HG03571 (cell line): ENCODE measurements around the gene TAS2R38.

Experiments used
- ATAC-seq: cut with Tn5 transposase; IDR thresholded peaks from one replicate; pipeline ENCODE4 v1.9.1; 2021; ENCODE audit not compliant: unreplicated experiment

Gene TAS2R38

DNA sequence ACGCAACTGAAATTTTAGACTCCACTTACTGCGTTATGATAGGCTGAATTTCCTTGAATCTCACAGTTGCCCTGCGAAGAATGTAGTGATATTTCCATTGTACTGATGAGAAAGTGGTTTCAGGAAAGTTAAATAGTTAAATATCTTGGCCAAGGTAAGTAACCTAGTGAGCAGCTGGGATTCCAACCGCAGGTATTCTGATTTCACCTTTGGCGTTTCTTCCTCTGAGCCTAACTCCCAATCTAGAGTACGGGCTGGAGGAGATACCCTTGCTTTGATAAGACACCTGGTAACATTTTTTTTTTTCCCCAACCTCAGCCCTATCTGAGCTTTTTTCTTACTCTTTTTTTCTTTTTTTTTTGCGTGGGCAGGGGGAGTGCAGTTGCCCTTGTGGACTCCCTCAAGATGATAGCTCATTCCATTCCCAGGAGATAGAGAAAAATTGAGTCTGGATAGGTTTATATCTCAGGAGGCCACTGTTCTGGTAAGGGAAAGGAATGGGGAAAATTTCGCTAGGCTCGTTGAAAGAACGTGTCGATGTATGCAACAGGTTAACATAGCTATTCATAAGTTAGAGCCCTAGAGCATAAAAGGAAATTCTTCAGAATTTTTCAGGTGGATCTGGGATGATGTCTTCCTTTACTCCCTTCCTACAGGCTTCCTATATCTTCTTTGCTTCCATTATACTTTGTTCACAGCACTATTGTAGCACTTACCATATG is 3.1 kb upstream of the TAS2R38 start:
- no peak for ATAC-seq

DNA sequence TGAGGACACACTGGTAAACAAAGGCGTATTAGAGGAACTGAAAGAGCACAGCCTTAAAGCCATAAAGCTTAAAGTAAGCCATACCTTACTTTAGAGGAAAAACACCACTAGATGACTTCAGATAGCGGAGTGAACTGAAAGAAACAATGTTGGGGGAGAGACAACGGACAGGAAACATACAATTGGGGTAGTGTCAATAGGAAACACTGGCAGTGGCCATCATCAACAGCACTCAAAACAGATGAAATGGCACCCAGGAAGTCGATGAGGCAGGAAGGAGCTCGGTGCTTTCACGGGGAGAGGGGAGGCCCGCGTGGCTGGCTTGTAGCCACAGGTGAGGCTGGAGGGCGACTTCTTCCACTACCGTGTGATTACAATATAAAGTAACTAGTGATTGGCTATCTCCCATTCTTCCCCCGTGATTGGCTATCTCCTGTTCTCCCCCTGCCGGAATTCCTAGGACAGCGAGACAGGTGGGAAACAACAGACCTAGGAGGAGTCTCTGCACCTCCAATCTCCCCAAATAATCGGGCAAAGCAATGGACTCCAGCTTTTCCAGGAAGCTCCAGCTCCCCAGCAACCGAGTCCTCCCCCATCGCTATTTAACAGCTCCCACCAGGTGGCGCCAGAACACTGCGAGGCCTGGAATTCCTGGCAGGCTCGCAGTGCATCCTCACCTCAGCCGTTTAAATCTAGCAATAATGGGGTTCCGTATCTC is 2.4 kb upstream of the TAS2R38 start:
- peak; percentile 80 for ATAC-seq

DNA sequence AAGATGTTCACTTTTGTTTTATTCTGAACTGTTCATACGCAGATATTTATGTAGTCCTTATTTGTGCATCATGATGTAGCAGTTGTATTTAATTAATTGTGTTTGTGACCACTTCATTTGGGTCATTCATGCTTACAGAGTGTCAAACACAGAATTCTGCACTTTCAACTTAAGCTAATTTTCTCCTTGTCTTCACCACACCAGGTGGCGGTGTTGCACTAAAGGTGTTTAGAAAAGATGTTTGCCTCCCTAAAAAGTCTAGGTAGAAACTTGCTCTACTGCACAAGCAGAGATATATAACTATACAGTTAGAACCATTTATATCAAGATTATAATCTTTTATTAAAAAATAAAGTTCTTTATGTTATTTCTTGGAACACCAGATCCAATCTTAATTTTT is 1.3 kb upstream of the TAS2R38 start:
- ATAC-seq, result no peak

DNA sequence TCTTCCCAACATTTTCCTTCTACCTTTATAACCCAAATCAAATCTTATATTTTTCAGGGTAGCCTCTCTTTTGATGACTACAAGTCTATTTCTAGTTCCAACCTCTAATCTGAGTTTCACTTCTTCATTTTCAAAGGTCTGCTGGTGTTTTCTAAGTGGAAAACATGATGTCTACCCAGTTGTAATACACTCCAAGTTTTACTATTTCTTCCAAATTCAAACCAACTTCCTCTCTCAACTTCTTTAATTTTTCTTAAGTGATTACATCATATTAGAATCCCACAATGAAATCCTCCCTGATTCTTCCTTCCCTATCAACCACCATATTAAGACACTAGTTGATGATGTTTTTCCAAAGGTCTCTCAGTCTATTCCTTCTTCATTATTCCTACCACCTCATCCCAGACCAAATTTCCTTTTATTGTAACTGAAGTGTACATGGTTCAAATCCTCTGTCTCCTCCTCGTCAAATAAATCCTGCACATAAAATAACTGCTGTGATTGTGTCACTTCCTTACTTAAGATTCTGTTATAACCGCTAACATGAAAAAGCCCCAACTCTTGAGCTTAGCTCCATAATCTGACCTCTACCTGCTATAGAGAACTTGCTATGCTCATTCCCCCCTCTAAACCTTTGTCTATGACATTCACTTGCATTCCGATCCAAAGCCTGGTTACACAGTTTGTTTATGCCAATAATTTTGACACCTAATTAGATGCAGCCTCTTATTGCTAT is 12.7 kb downstream of the TAS2R38 start:
- peak; percentile 61 for ATAC-seq

DNA sequence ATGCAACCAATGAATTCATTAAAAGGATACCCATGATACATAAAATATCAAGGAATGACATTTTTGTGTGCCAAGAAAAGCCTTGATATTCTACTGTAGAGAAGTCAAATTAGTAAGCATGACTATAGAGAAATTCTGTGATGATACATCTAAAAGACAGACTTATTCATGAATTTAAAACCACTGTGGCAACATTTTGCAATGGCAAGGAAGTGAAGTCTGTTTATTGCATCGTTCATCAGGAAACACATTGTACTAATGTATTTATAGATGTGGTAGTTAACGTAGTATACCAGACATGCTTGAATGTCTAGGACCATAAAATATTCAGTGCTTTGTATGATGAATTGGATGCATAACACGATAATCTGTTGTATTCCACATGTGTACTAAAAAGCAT is 17.5 kb downstream of the TAS2R38 start:
- ATAC-seq, result no peak

DNA sequence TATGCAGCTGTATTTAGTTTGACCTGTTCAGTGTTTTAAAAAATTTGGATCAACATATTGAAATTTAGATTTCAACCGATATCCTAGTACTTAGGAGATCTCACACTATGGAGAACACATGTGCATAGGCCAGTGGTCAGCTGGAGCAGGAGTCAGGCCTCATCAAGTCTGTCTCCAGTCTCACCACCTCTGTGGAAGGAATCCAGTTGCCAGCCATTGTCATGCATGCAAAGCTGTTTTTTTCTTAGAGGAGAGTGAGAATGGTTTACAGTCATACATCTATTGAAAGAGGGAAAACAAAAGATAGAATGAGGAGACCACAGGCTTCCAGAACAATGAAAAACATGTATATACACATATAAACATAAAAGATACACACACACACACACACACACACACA is 19.2 kb downstream of the TAS2R38 start:
- ATAC-seq, result no peak

DNA sequence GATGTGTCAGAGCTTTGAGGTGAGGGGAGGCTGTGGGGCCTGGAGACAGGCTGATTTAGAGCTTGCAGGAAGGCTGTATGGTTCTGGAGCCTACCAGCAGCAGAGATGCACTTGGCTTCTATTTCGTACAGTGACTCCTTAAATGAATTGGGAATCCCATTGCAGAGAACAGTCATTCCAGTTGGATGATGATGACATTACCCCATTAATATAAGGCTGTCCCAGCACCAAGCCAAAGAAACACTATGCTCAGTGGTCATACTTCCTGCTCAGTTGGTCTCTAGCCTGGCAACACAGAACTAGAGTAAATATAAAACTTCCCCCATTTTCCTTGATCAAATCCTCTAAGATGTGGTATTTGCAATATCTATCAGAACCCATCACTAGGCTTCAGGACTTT is 21.1 kb downstream of the TAS2R38 start:
- ATAC-seq, result no peak

DNA sequence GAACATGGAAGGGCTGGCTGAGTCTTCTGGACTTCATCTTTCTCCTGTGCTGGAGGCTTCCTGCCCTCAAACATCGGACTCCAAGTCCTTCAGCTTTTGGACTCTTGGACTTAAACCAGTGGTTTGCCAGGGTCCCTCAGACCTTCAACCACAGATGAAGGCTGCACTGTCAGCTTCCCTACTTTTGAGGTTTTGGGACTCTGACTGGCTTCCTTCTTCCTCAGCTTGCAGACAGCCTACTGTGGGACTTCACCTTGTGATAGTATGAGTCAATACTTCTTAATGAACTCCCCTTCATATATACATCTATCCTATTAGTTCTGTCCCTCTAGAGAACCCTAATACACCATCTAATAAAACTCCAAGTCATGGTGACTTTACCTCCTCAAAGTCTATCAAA is 22.8 kb downstream of the TAS2R38 start:
- ATAC-seq, result no peak

DNA sequence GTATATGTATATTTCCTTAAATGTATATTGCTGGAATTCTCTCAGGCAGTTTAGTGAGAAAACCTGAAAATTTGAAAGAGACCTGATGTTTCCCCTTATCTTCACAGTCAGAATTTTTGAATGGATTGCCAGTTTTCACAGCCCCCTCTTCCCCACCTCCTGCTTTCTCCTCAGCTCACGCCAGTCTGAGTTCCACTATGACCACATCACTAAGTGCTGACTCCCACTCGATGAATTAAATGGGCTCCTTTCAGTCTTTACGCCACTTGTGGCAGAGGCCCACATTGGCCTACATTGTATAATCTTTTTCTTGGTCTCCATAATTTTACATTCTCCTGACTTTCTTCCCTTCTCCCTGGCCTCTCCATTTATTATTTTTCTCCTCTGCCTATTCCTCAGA is 23.7 kb downstream of the TAS2R38 start:
- no peak for ATAC-seq

DNA sequence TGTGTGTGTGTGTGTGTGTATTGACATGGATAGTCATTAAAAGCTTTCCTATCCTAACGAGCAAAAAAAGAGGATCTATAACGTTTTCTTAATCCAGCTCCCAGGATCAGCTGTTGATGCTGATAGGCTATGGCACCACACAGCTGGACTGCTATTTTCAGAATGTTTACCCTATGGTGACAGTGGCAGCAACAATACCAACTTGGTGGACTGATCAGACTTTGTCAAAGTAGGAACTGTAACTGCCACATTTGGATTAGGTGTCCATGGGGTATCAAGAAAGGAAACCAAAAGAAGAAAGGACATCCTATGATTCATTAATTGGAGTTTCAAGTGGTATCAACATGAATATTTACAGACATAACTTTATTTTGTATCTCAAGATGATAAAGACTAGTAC is 24.1 kb downstream of the TAS2R38 start:
- no peak for ATAC-seq

DNA sequence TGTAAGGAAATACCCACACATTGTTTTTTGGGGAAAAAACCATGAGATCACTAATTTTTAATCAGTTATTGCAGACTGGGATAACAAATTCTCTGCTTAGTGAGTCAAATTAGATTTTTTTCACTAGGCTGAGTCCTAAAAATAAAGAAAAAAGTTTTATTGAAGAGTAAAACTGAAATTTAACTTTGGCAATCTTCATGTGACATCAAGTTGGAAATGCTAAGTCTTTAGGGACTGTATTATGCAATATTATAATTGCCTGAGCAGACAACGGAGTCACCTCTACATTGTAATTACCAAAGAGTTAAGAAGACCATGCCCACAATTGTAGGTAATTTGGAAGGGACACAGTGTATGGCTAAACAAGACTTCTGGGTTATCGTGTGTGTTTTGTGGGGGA is 24.6 kb downstream of the TAS2R38 start:
- ATAC-seq, result no peak

DNA sequence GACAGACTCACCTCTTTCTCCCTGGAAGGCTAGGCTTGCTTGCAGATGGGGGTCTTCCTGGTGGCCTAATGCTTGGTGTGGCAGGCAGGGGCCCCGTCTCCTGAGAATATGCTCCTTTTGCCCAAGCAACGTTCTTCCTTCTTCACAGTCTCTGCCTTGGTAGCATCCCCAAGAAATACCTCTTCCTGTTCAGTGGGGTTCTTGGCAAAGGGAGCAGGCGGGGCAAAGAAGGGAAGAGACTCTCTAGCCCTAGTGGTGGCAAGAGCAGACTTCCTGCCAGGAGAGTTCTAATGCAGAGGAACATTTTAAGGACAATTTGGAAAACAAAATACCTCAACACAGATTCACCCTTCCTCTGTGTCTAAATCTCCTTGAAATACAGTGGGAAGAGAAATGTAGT is 26.8 kb downstream of the TAS2R38 start, which contains the start of gene CLEC5A:
Gene CLEC5A (minus strand): TSS at position 179 of the 400 bp plus-strand sequence. CDS start 682 bp downstream, outside the sequence.
- ATAC-seq, result no peak

DNA sequence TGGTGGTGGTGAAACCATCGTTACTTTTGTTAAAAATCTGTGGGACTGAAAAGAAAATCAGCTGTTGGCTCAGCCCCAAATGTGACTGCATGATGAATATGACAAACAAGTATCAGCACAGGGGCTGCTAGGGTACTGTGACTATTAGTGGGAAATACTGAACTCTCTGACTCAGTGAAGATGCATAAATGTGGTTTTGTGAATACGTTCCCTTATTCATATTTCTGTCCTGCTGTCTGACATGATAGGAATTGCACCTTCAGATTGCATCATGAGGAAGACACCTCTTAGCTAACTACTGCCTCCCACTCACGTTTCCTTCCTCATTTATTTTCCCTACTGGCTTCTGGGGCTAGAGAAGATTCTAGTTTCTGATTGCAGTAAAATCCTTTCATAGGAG is 28.2 kb downstream of the TAS2R38 start:
- ATAC-seq, result no peak

DNA sequence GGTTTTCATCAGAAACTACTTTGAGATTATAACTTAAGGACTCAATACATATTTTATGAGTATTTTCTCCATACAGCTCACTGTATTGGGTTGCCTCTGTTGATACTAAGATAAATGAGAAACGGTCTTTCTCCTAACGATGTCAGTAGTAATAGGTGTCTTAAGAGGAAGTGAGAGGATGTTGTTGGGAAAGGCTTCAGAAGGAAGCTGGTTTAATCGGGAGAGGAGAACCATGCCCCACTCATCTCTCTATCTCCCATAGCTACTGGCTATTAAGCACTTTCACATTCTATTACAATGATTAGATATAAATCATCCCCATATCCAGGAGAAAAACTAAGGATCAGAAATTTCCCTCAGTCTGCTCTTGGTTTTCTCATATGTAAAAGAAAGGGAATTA is 28.8 kb downstream of the TAS2R38 start:
- ATAC-seq, result no peak

DNA sequence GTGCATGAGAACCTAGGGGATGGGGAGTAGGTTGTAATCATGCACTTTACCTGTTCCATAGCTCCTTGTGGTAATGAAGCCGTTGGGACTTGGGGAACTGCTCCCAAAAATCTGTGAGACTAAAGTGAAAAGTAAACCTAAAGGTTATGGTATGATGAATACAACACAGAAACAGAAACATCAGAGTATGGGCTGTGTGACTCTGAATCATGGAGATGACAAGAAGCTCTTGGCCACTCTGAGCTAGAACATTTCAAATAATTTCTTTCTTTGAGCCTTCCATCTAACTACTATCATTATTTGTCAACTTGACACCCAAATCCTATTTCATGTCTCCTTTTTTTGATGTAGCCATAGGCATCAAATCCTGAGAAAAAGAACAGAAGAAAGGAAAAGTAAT is 29.7 kb downstream of the TAS2R38 start:
- ATAC-seq, result no peak

DNA sequence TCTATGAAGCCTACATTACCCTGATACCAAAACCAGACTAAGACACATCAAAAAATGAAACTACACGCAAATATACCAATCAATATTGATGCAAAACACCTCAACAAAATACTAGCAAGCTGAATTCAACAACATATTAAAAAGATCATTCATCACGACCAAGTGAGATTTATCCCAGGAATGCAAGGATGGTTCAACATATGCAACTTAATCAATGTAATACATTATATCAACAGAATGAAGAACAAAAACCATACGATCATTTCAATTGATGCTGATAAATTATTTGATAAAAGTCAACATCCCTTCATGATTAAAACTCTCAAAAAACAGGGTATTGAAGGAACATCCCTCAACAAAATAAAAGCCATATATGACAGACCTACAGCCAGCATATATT is 32.5 kb downstream of the TAS2R38 start:
- no peak for ATAC-seq

DNA sequence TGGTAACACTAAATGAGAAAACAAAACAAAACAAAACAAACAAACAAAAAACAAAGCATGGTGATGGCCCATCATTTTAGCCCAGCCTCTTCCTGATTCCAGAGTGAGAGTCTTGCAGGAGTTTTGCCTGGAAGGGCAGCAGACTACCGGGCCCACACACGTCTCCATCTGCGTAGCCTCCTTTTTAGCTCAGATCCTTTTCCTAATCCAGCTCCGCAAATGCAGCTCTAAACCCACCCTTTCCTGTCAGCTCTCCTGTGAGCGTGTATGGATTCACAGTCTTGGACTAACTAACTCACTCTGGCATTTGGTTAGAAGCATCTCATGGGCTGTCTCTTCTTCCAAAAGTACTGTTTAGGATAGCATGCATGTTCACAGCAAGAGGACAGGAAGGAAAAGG is 43.4 kb downstream of the TAS2R38 start:
- ATAC-seq, result no peak

DNA sequence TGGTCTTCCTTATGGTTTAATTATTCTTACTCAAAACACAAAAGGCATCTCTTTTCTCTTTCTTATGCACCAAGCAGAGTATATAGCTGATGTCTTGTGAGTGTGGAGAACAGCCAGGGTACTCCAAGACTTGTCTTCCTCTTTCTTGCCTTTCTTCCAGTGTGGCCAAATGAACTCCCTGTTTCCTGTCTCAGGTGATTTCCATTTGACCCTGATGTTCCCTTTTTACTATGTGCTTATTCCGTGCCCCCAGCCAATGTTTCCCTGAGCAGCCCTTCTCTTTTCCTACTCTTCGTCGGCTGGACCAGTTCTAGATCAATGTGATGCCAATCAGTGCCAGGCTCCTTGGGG is 44.8 kb downstream of the TAS2R38 start:
- ATAC-seq, result no peak

DNA sequence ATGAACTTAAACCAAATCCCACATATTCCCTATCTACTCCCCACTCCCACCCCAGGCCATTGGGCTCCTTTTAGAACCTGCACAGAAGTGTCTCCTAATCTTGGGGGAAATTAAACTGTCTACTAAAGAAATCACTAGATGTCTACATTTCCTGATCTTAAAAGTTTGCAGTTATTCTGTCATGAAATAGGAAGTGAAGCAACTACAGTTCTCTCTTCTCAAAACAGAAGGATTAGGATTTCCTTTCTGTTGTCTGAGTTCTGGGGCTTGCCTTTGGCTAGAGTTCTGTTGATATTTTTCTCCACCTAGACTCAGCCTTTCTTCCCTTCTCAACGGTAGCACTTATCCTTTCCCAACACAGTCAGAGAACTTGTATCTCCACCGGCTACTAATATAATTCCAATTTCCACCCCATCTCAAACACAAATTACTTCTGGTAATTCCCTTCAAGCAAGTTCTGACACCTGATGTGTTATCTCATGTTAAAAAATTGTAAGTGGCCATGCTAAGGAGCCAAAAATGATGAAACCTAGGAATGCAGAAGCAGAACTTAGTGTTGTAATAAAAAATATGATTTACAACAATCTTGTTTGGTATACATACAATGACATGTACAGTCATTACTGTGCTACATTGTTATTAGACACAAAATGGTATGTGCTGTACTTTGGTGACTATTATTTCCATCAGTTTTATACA is 45.3 kb downstream of the TAS2R38 start:
- ATAC-seq, result no peak
